ENCODE data around the gene THBS2.
"Not testable (repeated sequence)": the region's sequence is repeated elsewhere in the genome, so short reads cannot be mapped to it uniquely, and the experiment has no call there.

The THBS2 gene

DNA sequence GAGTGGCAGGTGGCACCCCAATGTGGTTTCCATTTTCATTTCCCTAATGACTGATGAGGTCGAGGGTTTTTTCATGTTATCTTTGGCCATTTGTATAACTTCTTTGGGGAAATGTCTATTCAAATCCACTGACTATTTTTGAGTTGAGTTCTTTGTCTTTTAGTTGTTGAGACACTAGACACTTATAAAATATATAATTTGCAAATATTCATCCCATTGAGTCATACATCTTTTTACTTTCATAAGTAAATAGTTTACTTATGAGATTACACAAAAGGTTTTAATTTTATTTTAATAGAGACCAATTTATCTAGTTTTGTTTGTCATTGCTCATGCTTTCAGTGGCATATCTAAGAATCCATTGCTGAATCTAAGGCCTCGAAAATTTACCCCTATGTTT lies 49.5 kb downstream of the THBS2 start:
- Histone ChIP-seq H3K4me1 (ENCODE audit: control insufficient read depth in 1 of 2, insufficient read depth in 2 of 2, low read length in 2 of 2) (peaks cover 0 to 10% of the 10 kb centered on the region in 2 donors), H3K27me3 (ENCODE audit: low read depth, low read length) (no peaks in the 10 kb centered on the region), H3K9me3 (ENCODE audit: control insufficient read depth in 1 of 2, low read length in 2 of 2) (peaks cover 7% of the 10 kb centered on the region in 2 donors), H3K36me3 (ENCODE audit: control insufficient read depth in 1 of 2, insufficient read depth in 2 of 2, low read length in 2 of 2) (no peaks in the 10 kb centered on the region), H3K27ac (ENCODE audit: low read length) (no peak overlapping the region), H3K4me3 (ENCODE audit: low read depth in 1 of 2, low read length in 2 of 2) (no peak overlapping the region)

DNA sequence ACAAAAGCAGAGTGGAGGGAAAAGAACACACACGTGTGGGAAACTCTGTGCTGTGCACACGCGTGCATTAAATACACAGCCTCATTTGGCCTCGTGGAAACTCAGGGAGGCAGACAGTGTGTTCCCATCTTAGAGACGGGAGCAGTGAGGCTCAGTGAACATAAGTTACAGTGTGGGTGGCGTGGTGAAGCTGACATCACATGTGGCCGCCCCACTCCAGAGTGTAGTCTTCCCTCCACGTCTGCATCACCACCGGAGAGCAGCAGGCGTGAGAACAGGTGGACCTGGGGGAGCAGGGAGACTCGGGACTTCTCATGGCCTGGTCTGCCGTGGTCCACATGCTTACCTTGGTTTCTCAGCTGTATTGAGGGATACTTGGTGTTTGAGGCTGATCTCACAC lies 51.7 kb downstream of the THBS2 start:
- no peak overlapping the region for H3K27ac ChIP-seq (ENCODE audit: low read length)
- peaks cover 0 to 10% of the 10 kb centered on the region in 2 donors for H3K4me1 ChIP-seq (ENCODE audit: control insufficient read depth in 1 of 2, insufficient read depth in 2 of 2, low read length in 2 of 2)
- H3K27me3 ChIP-seq (ENCODE audit: low read depth, low read length): no peaks in the 10 kb centered on the region
- no peak overlapping the region for H3K4me3 ChIP-seq (ENCODE audit: low read depth in 1 of 2, low read length in 2 of 2)
- peaks cover 0 to 1% of the 10 kb centered on the region in 2 donors for H3K9me3 ChIP-seq (ENCODE audit: control insufficient read depth in 1 of 2, low read length in 2 of 2)
- H3K36me3 ChIP-seq (ENCODE audit: control insufficient read depth in 1 of 2, insufficient read depth in 2 of 2, low read length in 2 of 2): no peaks in the 10 kb centered on the region

DNA sequence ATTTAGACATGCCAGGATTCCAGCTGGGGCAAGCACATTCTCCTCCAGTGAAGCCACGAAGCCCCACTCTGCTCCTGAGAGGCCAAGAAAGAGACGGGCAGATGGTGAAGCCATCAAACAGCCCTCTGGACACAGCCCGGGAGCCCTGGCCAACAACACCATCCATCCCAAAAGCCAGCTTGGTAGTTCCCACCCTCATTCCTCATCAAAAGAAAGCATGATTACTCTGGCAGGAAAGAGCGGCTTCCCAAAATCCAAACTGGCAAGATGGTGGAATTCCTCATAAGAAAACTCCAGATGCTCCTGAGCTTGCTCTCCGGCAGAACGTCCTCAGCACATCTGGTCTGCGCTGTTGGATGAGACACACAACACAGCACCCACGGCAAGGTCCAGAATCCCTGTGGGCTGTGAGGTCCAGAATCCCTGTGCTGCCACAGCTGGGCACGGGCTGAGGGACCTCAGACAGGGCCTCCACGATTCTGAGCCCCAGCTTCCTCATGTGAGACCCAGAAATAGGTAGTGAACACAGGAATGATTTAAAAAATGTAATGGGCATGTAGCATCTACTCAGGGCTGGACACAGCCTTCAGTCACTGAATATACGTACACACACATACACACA lies 52.6 kb downstream of the THBS2 start:
- no peaks in the 10 kb centered on the region for H3K36me3 ChIP-seq (ENCODE audit: control insufficient read depth in 1 of 2, insufficient read depth in 2 of 2, low read length in 2 of 2)

DNA sequence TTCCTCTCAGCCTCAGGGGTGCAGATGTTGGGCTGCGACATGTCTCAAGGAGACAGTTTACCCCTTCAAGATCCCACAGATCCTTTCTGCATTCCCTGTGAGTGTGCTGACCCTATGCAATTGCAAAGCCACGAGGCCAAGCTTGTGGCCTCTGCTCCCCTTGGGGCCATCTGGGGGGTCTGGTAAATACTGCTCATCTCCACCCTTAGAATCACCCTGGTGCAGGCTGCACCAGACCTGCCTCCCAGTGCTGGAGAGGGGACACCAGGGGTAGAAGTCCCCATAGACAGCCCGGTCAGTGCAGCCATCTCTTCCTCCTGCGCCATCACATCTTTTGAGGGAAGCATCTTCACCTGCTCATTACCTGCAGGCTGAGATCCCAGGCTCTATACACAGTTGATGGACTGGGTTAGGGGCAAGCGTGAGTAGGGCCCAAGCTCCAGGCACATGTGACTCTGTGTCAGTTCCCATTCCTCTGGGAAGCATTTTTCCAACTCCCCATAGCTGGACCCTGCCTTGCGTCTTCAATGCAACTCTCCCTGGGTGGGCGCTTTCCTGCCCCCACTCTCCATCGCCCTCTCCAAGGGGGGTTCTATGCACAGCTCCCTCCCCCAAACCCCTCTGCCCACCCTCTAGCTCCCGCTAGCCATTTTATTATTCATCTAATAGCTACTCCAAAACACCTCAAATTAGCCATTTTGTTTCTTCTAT lies 53.9 kb downstream of the THBS2 start:
- H3K4me1 ChIP-seq (ENCODE audit: control insufficient read depth in 1 of 2, insufficient read depth in 2 of 2, low read length in 2 of 2): peaks cover 0 to 3% of the 10 kb centered on the region in 2 donors
- H3K9me3 ChIP-seq (ENCODE audit: control insufficient read depth in 1 of 2, low read length in 2 of 2): no peaks in the 10 kb centered on the region
- H3K4me3 ChIP-seq (ENCODE audit: low read depth in 1 of 2, low read length in 2 of 2): no peak overlapping the region
- no peaks in the 10 kb centered on the region for H3K27me3 ChIP-seq (ENCODE audit: low read depth, low read length)
- H3K36me3 ChIP-seq (ENCODE audit: control insufficient read depth in 1 of 2, insufficient read depth in 2 of 2, low read length in 2 of 2): no peaks in the 10 kb centered on the region
- H3K27ac ChIP-seq (ENCODE audit: low read length): no peak overlapping the region

More for the DNA sequence above, 52.6 kb downstream of the THBS2 start:
- no peaks in the 10 kb centered on the region for H3K9me3 ChIP-seq (ENCODE audit: control insufficient read depth in 1 of 2, low read length in 2 of 2)
- no peak overlapping the region for H3K4me3 ChIP-seq (ENCODE audit: low read depth in 1 of 2, low read length in 2 of 2)
- H3K4me1 ChIP-seq (ENCODE audit: control insufficient read depth in 1 of 2, insufficient read depth in 2 of 2, low read length in 2 of 2): peaks cover 0 to 10% of the 10 kb centered on the region in 2 donors
- no peaks in the 10 kb centered on the region for H3K27me3 ChIP-seq (ENCODE audit: low read depth, low read length)
- H3K27ac ChIP-seq (ENCODE audit: low read length): no peak overlapping the region

DNA sequence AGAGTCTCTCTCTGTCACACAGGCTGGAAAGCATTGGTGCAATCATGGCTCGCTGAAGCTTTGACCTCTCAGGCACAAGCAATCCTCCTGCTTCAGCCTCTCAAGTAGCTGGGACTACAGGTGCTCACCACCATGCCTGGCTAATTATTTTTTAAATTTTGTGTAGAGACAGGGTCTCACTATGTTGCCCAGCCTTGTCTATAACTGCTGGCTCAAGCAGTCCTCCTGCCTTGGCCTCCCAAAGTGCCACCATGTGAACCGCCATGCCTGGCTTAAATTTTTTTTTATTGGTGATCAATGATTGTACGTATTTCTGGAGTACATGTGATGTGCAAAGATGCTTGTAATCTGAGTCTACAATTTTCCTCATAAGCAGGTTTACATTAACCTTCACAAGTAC lies 54.8 kb downstream of the THBS2 start:
- Histone ChIP-seq H3K27me3 (ENCODE audit: low read depth, low read length) (no peaks in the 10 kb centered on the region), H3K36me3 (ENCODE audit: control insufficient read depth in 1 of 2, insufficient read depth in 2 of 2, low read length in 2 of 2) (no peaks in the 10 kb centered on the region), H3K4me1 (ENCODE audit: control insufficient read depth in 1 of 2, insufficient read depth in 2 of 2, low read length in 2 of 2) (no peaks in the 10 kb centered on the region), H3K9me3 (ENCODE audit: control insufficient read depth in 1 of 2, low read length in 2 of 2) (no peaks in the 10 kb centered on the region), H3K4me3 (ENCODE audit: low read depth in 1 of 2, low read length in 2 of 2) (no peak overlapping the region), H3K27ac (ENCODE audit: low read length) (no peak overlapping the region)

DNA sequence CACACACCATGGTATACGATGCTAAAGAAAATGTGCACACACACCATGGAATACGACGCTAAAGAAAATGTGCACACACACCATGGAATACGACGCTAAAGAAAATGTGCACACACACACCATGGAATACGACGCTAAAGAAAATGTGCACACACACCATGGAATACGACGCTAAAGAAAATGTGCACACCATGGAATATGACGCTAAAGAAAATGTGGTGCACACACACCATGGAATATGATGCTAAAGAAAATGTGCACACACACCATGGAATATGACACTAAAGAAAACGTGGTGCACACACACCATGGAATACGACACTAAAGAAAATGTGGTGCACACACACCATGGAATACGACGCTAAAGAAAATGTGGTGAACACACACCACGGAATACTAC lies 55.7 kb downstream of the THBS2 start:
- H3K4me3 ChIP-seq (ENCODE audit: low read depth in 1 of 2, low read length in 2 of 2); H3K27me3 ChIP-seq (ENCODE audit: low read depth, low read length); H3K4me1 ChIP-seq (ENCODE audit: control insufficient read depth in 1 of 2, insufficient read depth in 2 of 2, low read length in 2 of 2); H3K9me3 ChIP-seq (ENCODE audit: control insufficient read depth in 1 of 2, low read length in 2 of 2); H3K36me3 ChIP-seq (ENCODE audit: control insufficient read depth in 1 of 2, insufficient read depth in 2 of 2, low read length in 2 of 2); H3K27ac ChIP-seq (ENCODE audit: low read length): not testable (repeated sequence)

DNA sequence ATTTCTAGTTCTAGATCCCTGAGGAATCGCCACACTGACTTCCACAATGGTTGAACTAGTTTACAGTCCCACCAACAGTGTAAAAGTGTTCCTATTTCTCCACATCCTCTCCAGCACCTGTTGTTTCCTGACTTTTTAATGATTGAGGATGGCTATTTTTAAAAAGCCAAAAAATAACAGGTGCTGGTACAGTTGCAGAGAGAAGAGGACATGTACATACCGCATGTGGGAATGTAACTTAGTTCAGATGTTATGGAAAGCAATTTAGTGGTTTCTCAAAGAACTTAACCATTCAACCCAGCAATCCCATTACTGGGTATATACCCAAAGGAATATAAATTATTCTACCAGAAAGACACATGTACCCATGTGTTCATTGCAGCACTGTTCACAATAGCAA lies 57.4 kb downstream of the THBS2 start:
- not testable (repeated sequence) for H3K4me1 ChIP-seq (ENCODE audit: control insufficient read depth in 1 of 2, insufficient read depth in 2 of 2, low read length in 2 of 2); H3K9me3 ChIP-seq (ENCODE audit: control insufficient read depth in 1 of 2, low read length in 2 of 2); H3K27me3 ChIP-seq (ENCODE audit: low read depth, low read length)

DNA sequence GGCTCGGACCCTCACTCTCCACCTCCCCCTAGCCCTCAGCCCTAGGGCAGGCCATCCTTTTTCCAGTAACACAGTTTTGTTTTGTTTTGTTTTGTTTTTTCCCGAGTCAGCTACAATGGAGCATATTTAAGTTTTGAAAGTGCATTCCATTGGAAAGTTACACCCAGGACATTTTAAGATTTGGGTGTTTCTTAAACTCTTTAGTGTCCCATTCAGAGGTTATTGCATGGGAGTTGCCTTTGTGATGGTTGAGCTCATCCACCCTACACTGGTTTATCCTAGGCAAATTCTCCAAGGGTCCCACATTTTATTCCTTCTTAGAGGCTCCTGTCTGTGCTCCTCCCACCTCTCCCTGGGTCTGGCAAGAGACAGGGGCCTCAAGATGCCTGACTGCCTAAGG lies 58.9 kb downstream of the THBS2 start:
- H3K27ac ChIP-seq (ENCODE audit: low read length): no peak overlapping the region
- no peaks in the 10 kb centered on the region for H3K36me3 ChIP-seq (ENCODE audit: control insufficient read depth in 1 of 2, insufficient read depth in 2 of 2, low read length in 2 of 2)
- H3K27me3 ChIP-seq (ENCODE audit: low read depth, low read length): no peaks in the 10 kb centered on the region
- no peaks in the 10 kb centered on the region for H3K9me3 ChIP-seq (ENCODE audit: control insufficient read depth in 1 of 2, low read length in 2 of 2)
- no peaks in the 10 kb centered on the region for H3K4me1 ChIP-seq (ENCODE audit: control insufficient read depth in 1 of 2, insufficient read depth in 2 of 2, low read length in 2 of 2)
- H3K4me3 ChIP-seq (ENCODE audit: low read depth in 1 of 2, low read length in 2 of 2): no peak overlapping the region

More for the DNA sequence above, 57.4 kb downstream of the THBS2 start:
- H3K27ac ChIP-seq (ENCODE audit: low read length); H3K36me3 ChIP-seq (ENCODE audit: control insufficient read depth in 1 of 2, insufficient read depth in 2 of 2, low read length in 2 of 2); H3K4me3 ChIP-seq (ENCODE audit: low read depth in 1 of 2, low read length in 2 of 2): not testable (repeated sequence)

DNA sequence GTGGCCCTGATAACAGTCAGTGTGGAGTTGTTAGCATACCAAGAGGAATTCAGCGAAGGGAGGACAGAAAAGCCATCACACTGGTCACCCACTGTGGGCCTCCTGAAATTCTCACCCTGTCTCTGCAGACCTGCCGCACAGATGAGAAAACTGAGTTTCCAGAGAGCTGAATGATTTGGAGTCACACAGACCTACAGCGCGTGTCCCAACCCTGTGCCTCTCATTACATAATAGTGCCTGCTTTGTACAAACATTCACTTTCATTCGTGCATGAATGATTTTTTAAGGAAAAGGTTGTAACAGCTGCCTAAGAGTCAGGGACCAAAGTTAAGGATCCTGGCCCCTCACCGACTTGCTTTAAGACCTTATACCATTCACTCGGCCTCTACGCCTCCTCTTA lies 62.7 kb downstream of the THBS2 start:
- Histone ChIP-seq H3K9me3 (ENCODE audit: control insufficient read depth in 1 of 2, low read length in 2 of 2) (no peaks in the 10 kb centered on the region), H3K4me1 (ENCODE audit: control insufficient read depth in 1 of 2, insufficient read depth in 2 of 2, low read length in 2 of 2) (peaks cover 0 to 3% of the 10 kb centered on the region in 2 donors), H3K36me3 (ENCODE audit: control insufficient read depth in 1 of 2, insufficient read depth in 2 of 2, low read length in 2 of 2) (no peaks in the 10 kb centered on the region), H3K4me3 (ENCODE audit: low read depth in 1 of 2, low read length in 2 of 2) (no peak overlapping the region), H3K27ac (ENCODE audit: low read length) (no peak overlapping the region), H3K27me3 (ENCODE audit: low read depth, low read length) (no peaks in the 10 kb centered on the region)

DNA sequence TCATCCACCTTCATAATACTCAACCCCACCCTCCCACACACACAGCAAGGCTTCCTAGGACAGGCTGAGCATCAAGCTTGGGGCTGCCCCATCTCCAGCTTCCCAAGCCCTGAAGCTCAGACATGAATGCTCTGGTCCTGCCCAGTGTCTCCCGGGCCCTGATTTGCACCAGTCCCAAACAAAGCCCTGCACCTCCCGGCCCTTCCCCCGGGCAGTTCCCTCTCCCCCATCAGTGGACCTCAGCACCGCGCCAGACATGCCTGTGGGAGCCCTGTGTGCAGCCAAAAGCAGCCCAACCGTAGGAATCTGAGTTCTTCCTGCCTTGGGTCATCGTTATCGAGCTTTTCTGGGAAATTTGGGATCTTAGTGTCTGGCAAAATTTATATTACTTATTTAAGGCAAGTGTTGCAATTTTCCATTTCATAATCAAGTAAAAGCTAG lies 63.5 kb downstream of the THBS2 start:
- H3K4me1 ChIP-seq (ENCODE audit: control insufficient read depth in 1 of 2, insufficient read depth in 2 of 2, low read length in 2 of 2): peaks cover 0 to 3% of the 10 kb centered on the region in 2 donors
- no peaks in the 10 kb centered on the region for H3K27me3 ChIP-seq (ENCODE audit: low read depth, low read length)
- no peaks in the 10 kb centered on the region for H3K9me3 ChIP-seq (ENCODE audit: control insufficient read depth in 1 of 2, low read length in 2 of 2)
- H3K36me3 ChIP-seq (ENCODE audit: control insufficient read depth in 1 of 2, insufficient read depth in 2 of 2, low read length in 2 of 2): no peaks in the 10 kb centered on the region
- H3K27ac ChIP-seq (ENCODE audit: low read length): peak overlapping the region; percentile 36
- H3K4me3 ChIP-seq (ENCODE audit: low read depth in 1 of 2, low read length in 2 of 2): no peak overlapping the region

DNA sequence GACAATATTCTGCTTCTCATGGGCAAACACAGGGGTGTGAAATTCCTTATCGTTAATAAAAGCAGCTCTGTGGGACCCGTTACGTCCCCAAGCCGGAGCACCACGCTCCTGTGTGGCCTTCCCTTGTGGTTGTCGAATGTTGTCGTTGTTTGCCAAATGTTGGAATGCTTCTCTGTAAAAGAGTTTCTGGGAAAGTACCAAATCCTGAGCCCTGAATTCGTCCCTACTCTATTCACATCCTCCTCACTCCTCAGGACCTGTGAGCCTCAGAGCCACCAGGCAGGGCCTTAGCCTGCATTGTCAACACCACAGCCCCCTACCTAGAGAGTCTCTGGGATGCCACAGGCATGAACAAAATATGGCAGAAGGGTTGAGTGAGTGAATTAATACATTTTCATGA lies 64.0 kb downstream of the THBS2 start:
- peak overlapping the region; percentile 36 for H3K27ac ChIP-seq (ENCODE audit: low read length)

DNA sequence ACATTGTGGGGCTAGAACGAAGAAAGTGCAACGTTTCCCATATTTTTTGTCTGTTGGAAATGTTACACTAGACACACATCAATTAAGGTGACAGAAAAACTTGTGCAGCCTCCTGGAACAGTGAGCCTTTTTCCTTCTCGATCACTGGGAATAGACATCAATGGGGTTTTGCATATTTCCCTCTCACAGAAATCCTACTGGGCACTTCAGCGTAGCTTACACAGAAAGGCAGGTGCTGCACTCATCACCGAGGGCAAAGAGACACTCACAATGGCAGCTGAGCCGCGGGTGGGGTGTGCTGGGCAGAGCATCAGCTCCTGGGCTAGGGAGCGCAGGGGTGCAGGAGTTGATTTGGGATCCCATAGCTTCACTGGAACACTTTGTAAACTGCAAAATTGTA lies 64.5 kb downstream of the THBS2 start:
- Histone ChIP-seq H3K27ac (ENCODE audit: low read length) (no peak overlapping the region), H3K4me1 (ENCODE audit: control insufficient read depth in 1 of 2, insufficient read depth in 2 of 2, low read length in 2 of 2) (peaks cover 0 to 3% of the 10 kb centered on the region in 2 donors), H3K27me3 (ENCODE audit: low read depth, low read length) (no peaks in the 10 kb centered on the region), H3K4me3 (ENCODE audit: low read depth in 1 of 2, low read length in 2 of 2) (no peak overlapping the region), H3K36me3 (ENCODE audit: control insufficient read depth in 1 of 2, insufficient read depth in 2 of 2, low read length in 2 of 2) (no peaks in the 10 kb centered on the region), H3K9me3 (ENCODE audit: control insufficient read depth in 1 of 2, low read length in 2 of 2) (no peaks in the 10 kb centered on the region)

More for the DNA sequence above, 64.0 kb downstream of the THBS2 start:
- Histone ChIP-seq H3K4me1 (ENCODE audit: control insufficient read depth in 1 of 2, insufficient read depth in 2 of 2, low read length in 2 of 2) (peaks cover 0 to 3% of the 10 kb centered on the region in 2 donors), H3K4me3 (ENCODE audit: low read depth in 1 of 2, low read length in 2 of 2) (no peak overlapping the region), H3K36me3 (ENCODE audit: control insufficient read depth in 1 of 2, insufficient read depth in 2 of 2, low read length in 2 of 2) (no peaks in the 10 kb centered on the region), H3K27me3 (ENCODE audit: low read depth, low read length) (no peaks in the 10 kb centered on the region), H3K9me3 (ENCODE audit: control insufficient read depth in 1 of 2, low read length in 2 of 2) (no peaks in the 10 kb centered on the region)

Data from muscle layer of duodenum (tissue), 2 donors.